Karpas-422 (cell line): ENCODE data around the gene ARF3. TPM values are rescaled to one million over a fixed set of nuclear protein-coding genes. Genes with fewer than 3 reads are reported as not detected.

Experiments
- DNase-seq: peaks from one replicate; pipeline ENCODE4 v3.0.0-alpha.2; 2015
- H2AFZ ChIP-seq: fragments of 200-600 bp; sonication (generic); 2 replicates; pipeline ENCODE4 v1.6.1; 2014; ENCODE audit warnings: antibody characterized with exemption, low read length, mixed read lengths
- H3K27ac ChIP-seq: fragments of 200-600 bp; sonication (generic); 2 replicates; pipeline ENCODE4 v1.5.1; 2014; ENCODE audit warnings: mild to moderate bottlenecking, low read length, moderate library complexity
- H3K27me3 ChIP-seq: fragments of 200-600 bp; sonication (generic); 2 replicates; pipeline ENCODE4 v1.6.1; 2014; ENCODE audit warnings: low read length, mixed read lengths
- H3K36me3 ChIP-seq: fragments of 200-600 bp; sonication (generic); 2 replicates; pipeline ENCODE4 v1.6.1; 2014; ENCODE audit warnings: low read length, mixed read lengths; ENCODE audit not compliant: insufficient read depth
- H3K4me1 ChIP-seq: fragments of 200-600 bp; sonication (generic); 2 replicates; pipeline ENCODE4 v1.6.1; 2014; ENCODE audit warnings: mild to moderate bottlenecking, low read length, mixed read lengths
- H3K4me2 ChIP-seq: fragments of 200-600 bp; sonication (generic); 2 replicates; pipeline ENCODE4 v1.6.1; 2014; ENCODE audit warnings: low read length, low read depth, mild to moderate bottlenecking; ENCODE audit not compliant: poor library complexity, severe bottlenecking
- H3K4me3 ChIP-seq: fragments of 200-600 bp; sonication (generic); 2 replicates; pipeline ENCODE4 v1.5.1; 2014; ENCODE audit warnings: mild to moderate bottlenecking, antibody characterized with exemption, low read length, mixed read lengths
- H3K79me2 ChIP-seq: fragments of 200-600 bp; sonication (generic); 2 replicates; pipeline ENCODE4 v1.6.1; 2014; ENCODE audit warnings: mild to moderate bottlenecking, low read length, mixed read lengths
- H3K9ac ChIP-seq: fragments of 200-600 bp; sonication (generic); 2 replicates; pipeline ENCODE4 v1.6.0; 2014; ENCODE audit warnings: low read length
- H3K9me2 ChIP-seq: fragments of 200-600 bp; sonication (generic), shearing (Covaris generic); replicated peaks from 2 replicates; pipeline ENCODE4 v1.6.0; 2014; ENCODE audit warnings: mild to moderate bottlenecking, low read length, moderate library complexity; ENCODE audit not compliant: insufficient read depth
- H3K9me3 ChIP-seq: fragments of 300-700, 200-600 bp; sonication (generic); 2 replicates; pipeline ENCODE4 v1.6.1; 2014; ENCODE audit warnings: low read length, mixed read lengths
- H4K20me1 ChIP-seq: fragments of 200-600 bp; sonication (generic); 2 replicates; pipeline ENCODE4 v1.6.1; 2014; ENCODE audit warnings: mild to moderate bottlenecking, antibody characterized with exemption, low read length, low read depth; ENCODE audit not compliant: insufficient read depth
- total RNA-seq: library from RNA; depleted of rRNA; stranded (reverse); fragments of >200 nt; shearing (Covaris generic); gene quantifications from 2 replicates; pipeline ENCODE4 v1.2.3, GENCODE V29; 2014; ENCODE audit warnings: low replicate concordance

Gene ARF3
- total RNA-seq, 1 experiment from 2014 or later, result 57.5 TPM

DNA sequence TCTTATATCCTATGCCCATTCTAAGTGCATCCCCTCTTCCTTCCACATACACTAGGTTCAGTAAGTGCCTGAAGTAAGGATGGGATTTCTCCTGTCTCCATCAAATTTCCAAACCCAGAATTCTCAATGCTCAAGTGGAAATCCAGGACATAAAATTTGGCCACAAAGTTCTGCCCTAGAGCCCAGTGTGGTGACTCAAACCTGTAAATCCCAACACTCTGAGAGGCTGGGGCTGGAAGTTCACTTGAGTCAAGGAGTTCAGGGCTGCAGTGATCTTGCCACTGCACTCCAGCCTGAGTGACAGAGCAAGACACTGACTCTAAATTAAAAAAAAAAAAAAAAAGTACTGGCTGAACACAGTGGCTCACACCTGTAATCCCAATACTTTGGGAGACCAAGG, 4.5 kb upstream of the ARF3 start:
- Histone ChIP-seq H3K4me3 (no peak overlapping the region), H3K79me2 (peaks cover 5% of the 10 kb centered on the region), H2AFZ (no peak overlapping the region), H3K9ac (no peak overlapping the region), H3K4me1 (peaks cover 26% of the 10 kb centered on the region), H3K4me2 (no peak overlapping the region), H3K36me3 (no peaks in the 10 kb centered on the region), H3K9me2 (no peaks in the 10 kb centered on the region), H4K20me1 (no peaks in the 10 kb centered on the region), H3K27me3 (no peaks in the 10 kb centered on the region), H3K9me3 (no peaks in the 10 kb centered on the region), H3K27ac (no peak overlapping the region)
- DNase-seq, result no peak

DNA sequence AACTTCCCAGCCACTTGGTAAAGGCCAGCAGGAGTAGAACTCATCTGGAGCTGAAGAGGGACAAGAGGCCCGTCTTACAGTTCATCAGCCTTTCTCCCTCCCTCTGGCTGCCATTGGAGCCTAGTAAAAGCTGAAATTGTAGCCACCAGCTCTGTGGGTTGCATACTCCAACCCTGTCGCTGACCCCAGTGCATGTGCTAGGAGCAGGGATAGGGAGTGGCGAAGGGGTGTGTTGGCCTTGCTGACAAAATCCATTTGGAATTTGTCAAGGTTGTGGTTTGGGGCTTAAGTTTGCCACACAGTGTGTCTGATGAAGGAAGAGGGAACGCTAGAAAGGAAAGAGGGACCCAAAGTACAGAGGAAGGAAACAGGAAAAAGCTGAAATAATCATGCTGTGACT, 4.0 kb upstream of the ARF3 start:
- peaks cover 21% of the 10 kb centered on the region for H3K4me1 ChIP-seq
- no peak for DNase-seq
- no peaks in the 10 kb centered on the region for H3K9me3 ChIP-seq
- no peak overlapping the region for H3K9ac ChIP-seq
- no peak overlapping the region for H3K4me3 ChIP-seq
- no peaks in the 10 kb centered on the region for H4K20me1 ChIP-seq
- no peak overlapping the region for H3K27ac ChIP-seq
- no peaks in the 10 kb centered on the region for H3K36me3 ChIP-seq
- no peaks in the 10 kb centered on the region for H3K9me2 ChIP-seq
- no peaks in the 10 kb centered on the region for H3K27me3 ChIP-seq
- peaks cover 10% of the 10 kb centered on the region for H3K79me2 ChIP-seq
- H2AFZ ChIP-seq, result no peak overlapping the region
- no peak overlapping the region for H3K4me2 ChIP-seq

GRCh38 chr12:48960834-48961233, 3.5 kb upstream of the ARF3 start:
- no peaks in the 10 kb centered on the region for H3K36me3 ChIP-seq
- no peak for DNase-seq
- H3K9me3 ChIP-seq, result no peaks in the 10 kb centered on the region
- H3K27me3 ChIP-seq, result no peaks in the 10 kb centered on the region
- peaks cover 21% of the 10 kb centered on the region for H3K4me1 ChIP-seq
- peaks cover 15% of the 10 kb centered on the region for H3K79me2 ChIP-seq
- no peak overlapping the region for H3K27ac ChIP-seq
- H3K4me2 ChIP-seq, result no peak overlapping the region
- no peak overlapping the region for H3K4me3 ChIP-seq
- no peak overlapping the region for H2AFZ ChIP-seq
- 0 out of 2 replicates have a peak, but pooled peaks cover 2% of the 10 kb centered on the region for H4K20me1 ChIP-seq
- H3K9me2 ChIP-seq, result no peaks in the 10 kb centered on the region
- no peak overlapping the region for H3K9ac ChIP-seq

DNA sequence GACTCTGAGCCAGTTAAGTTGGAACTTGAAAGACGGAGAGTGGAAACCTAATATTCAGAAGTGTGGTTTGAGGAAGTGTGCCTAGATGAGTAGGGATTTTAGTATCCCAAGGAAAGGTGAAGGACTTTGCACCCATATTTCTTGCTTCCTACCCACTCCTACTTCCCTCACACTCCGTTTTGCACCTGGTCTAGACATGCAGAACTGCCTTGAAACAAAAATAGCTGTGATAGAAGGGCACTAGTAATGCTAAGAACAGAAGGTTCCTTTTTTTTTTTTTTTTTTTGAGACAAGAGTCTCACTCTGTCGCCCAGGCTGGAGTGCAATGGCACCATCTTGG, 732 bp upstream of the ARF3 start:
- Histone ChIP-seq H3K9me2 (no peaks in the 10 kb centered on the region), H4K20me1 (0 out of 2 replicates have a peak, but pooled peaks cover 13% of the 10 kb centered on the region), H3K79me2 (peaks cover 43% of the 10 kb centered on the region), H2AFZ (peak overlapping the region; percentile 44), H3K9me3 (no peaks in the 10 kb centered on the region), H3K4me1 (peaks cover 36% of the 10 kb centered on the region), H3K9ac (peak overlapping the region; percentile 93), H3K4me2 (peak overlapping the region; percentile 95), H3K36me3 (peaks cover 21% of the 10 kb centered on the region), H3K27me3 (no peaks in the 10 kb centered on the region), H3K4me3 (peak overlapping the region; percentile 88), H3K27ac (peak overlapping the region; percentile 80)
- peak; percentile 76 for DNase-seq

GRCh38 chr12:48956279-48957140, 777 bp downstream of the ARF3 start:
- Histone ChIP-seq H3K9me3 (no peaks in the 10 kb centered on the region), H3K27me3 (no peaks in the 10 kb centered on the region), H3K36me3 (peaks cover 21% of the 10 kb centered on the region), H3K27ac (peak overlapping the region; percentile 59), H3K4me2 (peak overlapping the region; percentile 95), H3K4me1 (peaks cover 36% of the 10 kb centered on the region), H2AFZ (0 out of 2 replicates have a peak overlapping the region, but pooled peaks have one; percentile 57), H4K20me1 (peaks cover 13% of the 10 kb centered on the region; the same call in 1 of the 2 replicates), H3K4me3 (peak overlapping the region; percentile 88), H3K9me2 (no peaks in the 10 kb centered on the region), H3K9ac (peak overlapping the region; percentile 93), H3K79me2 (peaks cover 56% of the 10 kb centered on the region)
- peak; percentile 64 for DNase-seq

DNA sequence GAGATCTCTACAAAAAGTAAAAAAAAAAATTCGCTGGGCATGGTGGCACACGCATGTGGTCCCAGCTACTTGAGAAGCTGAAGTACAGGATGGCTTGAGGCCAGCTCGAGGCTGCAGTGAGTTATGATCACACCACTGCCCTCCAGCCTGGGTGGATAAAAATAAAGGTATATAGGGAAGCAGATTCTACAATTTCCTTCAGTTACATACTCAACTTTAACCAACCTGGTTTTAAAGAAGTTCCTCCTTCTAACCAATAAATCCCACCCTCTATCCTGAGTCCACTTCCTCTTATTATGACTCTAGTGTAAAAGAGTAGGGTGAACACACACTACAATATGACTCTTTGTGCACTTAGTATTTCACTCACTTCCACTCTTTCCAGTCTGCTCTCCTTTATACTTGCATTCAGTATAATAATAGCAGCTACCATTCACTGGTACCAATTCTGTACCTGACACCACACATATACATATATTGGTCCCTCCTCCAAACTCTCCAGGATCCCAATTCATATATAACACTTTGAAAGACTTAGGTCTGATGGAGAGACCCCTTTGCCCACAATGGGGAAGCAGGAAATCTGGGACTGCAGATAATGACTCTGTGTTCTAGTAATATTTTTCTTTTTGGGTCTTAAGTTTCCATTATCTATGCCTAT, 2.3 kb downstream of the ARF3 start:
- Histone ChIP-seq H3K36me3 (peaks cover 24% of the 10 kb centered on the region), H3K9me2 (no peaks in the 10 kb centered on the region), H3K4me1 (peaks cover 36% of the 10 kb centered on the region), H3K4me2 (peak overlapping the region; percentile 95), H3K79me2 (peaks cover 69% of the 10 kb centered on the region), H3K9ac (peak overlapping the region; percentile 1; the same call in 1 of the 2 replicates), H4K20me1 (peaks cover 16% of the 10 kb centered on the region; the same call in 1 of the 2 replicates), H3K4me3 (peak overlapping the region; percentile 88), H3K27me3 (no peaks in the 10 kb centered on the region), H3K27ac (peak overlapping the region; percentile 47; the same call in 1 of the 2 replicates), H2AFZ (no peak overlapping the region), H3K9me3 (no peaks in the 10 kb centered on the region)
- peak; percentile 65 for DNase-seq

- no peak for DNase-seq
- Histone ChIP-seq H3K9ac (no peak overlapping the region), H3K4me2 (no peak overlapping the region), H3K36me3 (peaks cover 24% of the 10 kb centered on the region), H3K9me2 (no peaks in the 10 kb centered on the region), H3K27me3 (no peaks in the 10 kb centered on the region), H3K9me3 (no peaks in the 10 kb centered on the region), H3K4me1 (peaks cover 36% of the 10 kb centered on the region), H4K20me1 (peaks cover 17% of the 10 kb centered on the region; the same call in 1 of the 2 replicates), H3K27ac (no peak overlapping the region), H3K79me2 (peaks cover 74% of the 10 kb centered on the region), H3K4me3 (no peak overlapping the region), H2AFZ (no peak overlapping the region)
These were observed 3.2 kb downstream of the ARF3 start for GRCh38 chr12:48954061-48954460.

DNA sequence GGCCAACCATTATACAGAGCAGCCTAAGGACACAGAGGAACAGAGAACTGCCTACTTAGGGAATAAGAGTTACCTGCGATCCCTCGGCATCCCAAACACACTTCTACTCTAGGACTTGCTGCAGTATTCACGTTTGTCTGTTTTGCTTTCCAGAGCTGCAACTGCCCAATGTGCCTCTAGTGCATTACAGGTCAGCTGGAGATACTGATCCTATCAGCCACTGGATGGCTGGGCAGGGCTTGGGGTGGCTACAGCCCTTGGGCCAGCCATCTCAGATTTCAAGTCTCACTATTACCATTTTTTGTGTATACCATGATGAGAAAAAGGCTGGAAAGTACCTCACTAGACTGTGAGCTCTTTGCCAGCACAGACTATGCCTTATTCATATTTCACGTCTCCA, 4.6 kb downstream of the ARF3 start:
- H4K20me1 ChIP-seq, result peaks cover 20% of the 10 kb centered on the region; the same call in 1 of the 2 replicates
- peaks cover 86% of the 10 kb centered on the region for H3K79me2 ChIP-seq
- H3K9me3 ChIP-seq, result no peaks in the 10 kb centered on the region
- H3K27me3 ChIP-seq, result no peaks in the 10 kb centered on the region
- H3K9ac ChIP-seq, result no peak overlapping the region
- H3K4me3 ChIP-seq, result no peak overlapping the region
- H3K36me3 ChIP-seq, result peaks cover 24% of the 10 kb centered on the region
- H2AFZ ChIP-seq, result no peak overlapping the region
- no peak for DNase-seq
- no peaks in the 10 kb centered on the region for H3K9me2 ChIP-seq
- H3K4me1 ChIP-seq, result peaks cover 27% of the 10 kb centered on the region
- no peak overlapping the region for H3K27ac ChIP-seq
- no peak overlapping the region for H3K4me2 ChIP-seq
